HG02938 (cell line): ENCODE results near the gene PEX10.
"Not testable (repeated sequence)": the region's sequence is repeated elsewhere in the genome, so short reads cannot be mapped to it uniquely, and the experiment has no call there.

Source experiments
- ATAC-seq: cut with Tn5 transposase; IDR thresholded peaks from one replicate; pipeline ENCODE4 v1.9.1; 2021; ENCODE audit warnings: mild to moderate bottlenecking, moderate library complexity; ENCODE audit not compliant: unreplicated experiment

PEX10 gene

GRCh38 chr1:2412395-2412772, at the start of gene PEX10:
Gene PEX10, minus strand, starts transcription at chr1:2412564. Its CDS starts 62 bp downstream, at chr1:2412502.
- ATAC-seq: peak; percentile 81

DNA sequence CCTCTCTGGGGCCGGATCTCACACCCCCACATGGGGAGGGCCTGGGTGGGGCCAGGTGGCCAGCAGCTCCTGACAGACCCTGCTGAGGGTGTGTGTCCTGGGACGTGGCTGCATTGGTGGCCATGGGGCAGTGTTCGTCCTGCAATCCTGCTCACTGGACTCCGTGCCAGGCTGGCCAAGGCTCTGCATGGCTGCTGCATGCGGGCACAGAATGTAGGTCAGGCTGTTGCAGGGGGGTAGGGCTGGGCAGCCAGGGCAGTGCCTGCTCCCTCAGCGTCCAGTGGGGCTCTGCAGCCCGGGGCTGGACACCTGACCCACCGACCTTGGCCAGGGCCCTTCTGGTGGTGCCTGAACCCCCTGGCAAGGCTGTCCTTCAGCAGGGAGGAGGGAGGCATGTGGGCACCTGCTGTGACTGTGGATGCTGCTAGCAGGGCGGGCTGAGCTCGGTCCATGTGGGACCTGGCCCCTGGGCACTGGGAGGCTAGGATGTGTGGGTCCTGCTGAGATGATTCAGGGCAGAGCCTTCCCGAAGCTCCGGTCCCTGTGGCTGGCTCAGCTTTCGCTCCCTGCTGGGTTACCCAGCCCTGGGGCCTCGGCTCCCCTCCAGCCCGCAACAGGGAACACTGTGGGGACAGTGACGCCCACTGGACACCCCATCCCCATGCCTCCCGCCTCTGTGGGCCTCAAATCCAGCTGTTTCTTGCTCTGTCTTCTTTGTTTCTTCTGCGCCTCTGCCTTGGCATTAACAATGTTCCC, 48.8 kb upstream of the PEX10 start:
- no peak for ATAC-seq

DNA sequence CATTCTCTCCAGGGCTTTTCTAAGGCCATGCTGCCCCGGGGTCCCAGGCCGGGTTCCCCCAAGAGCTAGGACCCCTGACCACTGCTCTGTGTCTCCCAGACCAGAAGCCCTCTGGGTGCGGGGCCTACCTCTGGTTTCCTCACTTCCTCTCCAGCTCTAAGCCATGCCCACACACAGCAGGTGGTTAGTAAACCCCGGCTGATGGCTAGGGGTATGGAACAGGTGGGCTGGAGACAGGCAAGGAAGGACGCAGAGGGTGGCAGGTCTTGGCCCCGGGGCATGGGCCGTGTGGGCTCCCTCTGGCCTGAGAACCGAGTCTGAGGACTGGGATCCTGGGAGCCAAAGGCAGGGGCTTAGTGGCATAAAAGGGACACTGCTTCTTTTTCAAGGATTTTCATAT, 47.8 kb upstream of the PEX10 start:
- no peak for ATAC-seq

- ATAC-seq: no peak
Observed at GRCh38 chr1:2459757-2460156, 47.4 kb upstream of the PEX10 start.

- ATAC-seq: not testable (repeated sequence)
Observed at GRCh38 chr1:2459102-2459753, 46.9 kb upstream of the PEX10 start.

GRCh38 chr1:2458687-2459086, 46.3 kb upstream of the PEX10 start:
- no peak for ATAC-seq

- no peak for ATAC-seq
Observed at GRCh38 chr1:2457444-2457843, 45.1 kb upstream of the PEX10 start.

GRCh38 chr1:2455757-2456156, 43.4 kb upstream of the PEX10 start:
- ATAC-seq: no peak

DNA sequence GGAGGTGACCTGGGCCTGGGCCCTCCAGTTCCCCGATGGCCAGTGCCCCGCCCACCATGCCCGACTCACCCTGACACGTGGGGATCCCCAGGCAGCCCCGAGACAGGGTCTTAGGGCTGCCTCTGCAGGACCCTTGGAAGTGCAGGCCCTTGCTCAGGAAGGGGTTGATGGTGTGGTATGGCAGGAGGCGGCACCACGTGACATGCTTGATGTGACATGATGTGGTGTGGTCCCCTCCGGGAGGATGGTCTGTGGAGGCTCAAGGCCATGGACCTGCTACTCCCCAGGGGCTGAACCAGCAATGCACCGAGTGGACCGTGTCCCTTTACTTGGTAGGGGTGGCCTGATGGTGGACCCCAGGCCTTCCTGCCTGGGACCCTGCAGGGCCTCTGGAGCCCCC, 41.9 kb upstream of the PEX10 start:
- ATAC-seq: no peak

DNA sequence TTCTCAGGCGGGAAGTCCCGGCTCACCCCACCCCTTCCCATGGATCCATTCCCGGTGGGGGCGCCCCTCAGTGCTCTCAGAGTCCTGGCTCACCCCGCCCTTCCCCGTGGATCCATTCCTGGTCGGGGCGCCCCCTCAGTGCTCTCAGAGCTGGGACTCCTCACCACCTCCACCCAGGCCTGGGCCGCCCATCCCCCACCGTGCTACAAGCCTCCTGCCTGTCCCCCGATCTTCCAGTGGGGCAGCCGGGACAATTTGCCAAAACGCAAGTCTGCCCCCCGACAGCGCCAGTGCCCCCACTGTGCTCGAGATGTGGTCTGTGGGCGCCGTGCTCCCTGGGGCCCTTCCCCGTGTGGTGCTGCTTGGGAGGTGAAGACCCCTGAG, 40.6 kb upstream of the PEX10 start:
- no peak for ATAC-seq

DNA sequence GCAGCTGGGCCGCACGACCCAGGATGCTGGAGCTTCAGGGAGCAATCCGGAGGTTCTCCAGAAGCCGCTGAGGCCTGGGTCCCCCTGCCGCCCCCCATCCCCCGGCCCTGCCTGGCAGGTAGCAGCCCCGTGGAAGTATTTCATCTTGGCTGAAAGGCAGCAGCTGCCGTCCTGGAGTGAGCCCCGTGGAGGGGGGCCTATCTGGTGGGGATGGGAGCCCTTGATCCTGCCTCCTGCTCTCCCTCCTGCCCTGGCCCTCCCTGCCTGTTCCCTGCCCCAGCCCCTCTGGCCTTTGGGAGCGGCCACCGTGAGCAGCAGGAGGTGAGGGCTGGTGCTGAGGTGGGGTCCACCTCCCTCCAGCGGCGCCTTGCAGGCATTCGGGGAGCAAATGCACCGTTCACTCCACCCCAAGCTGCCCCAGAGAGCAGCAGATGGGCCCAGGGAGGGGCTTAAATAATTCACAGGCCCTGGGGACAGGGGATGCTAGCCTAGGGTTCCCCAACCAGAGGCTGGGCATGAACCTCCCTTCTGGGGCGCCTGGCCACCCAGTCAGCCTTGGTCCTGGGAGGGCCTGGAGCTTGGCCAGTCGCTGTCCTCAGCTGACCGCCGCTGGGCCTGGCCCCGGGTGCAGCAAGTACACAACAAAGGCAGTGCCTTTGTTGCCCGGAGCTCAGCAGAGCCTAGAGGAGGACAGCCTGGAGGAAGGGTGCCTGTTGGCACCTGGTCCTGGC, 40.0 kb upstream of the PEX10 start:
- no peak for ATAC-seq

DNA sequence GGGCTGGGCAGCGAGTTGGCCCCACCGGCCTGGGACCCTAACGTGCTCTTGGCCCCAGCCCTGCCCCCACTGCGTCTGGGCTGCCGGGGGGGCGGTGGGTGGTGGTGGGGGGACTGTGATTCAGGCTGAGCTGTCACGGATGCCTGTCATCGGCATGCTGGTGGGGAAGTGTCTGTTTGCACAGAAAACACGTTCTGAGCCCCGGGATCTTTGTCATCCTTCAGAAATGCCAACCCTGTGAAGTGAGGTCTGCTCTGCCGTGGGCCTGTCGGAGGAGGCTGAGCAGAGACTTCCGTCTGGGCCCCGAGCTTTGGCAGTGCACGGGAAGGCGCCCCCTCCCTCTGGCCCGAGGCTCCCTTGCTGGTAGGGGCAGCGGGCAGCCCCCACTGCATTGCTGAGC, 39.4 kb upstream of the PEX10 start:
- no peak for ATAC-seq

DNA sequence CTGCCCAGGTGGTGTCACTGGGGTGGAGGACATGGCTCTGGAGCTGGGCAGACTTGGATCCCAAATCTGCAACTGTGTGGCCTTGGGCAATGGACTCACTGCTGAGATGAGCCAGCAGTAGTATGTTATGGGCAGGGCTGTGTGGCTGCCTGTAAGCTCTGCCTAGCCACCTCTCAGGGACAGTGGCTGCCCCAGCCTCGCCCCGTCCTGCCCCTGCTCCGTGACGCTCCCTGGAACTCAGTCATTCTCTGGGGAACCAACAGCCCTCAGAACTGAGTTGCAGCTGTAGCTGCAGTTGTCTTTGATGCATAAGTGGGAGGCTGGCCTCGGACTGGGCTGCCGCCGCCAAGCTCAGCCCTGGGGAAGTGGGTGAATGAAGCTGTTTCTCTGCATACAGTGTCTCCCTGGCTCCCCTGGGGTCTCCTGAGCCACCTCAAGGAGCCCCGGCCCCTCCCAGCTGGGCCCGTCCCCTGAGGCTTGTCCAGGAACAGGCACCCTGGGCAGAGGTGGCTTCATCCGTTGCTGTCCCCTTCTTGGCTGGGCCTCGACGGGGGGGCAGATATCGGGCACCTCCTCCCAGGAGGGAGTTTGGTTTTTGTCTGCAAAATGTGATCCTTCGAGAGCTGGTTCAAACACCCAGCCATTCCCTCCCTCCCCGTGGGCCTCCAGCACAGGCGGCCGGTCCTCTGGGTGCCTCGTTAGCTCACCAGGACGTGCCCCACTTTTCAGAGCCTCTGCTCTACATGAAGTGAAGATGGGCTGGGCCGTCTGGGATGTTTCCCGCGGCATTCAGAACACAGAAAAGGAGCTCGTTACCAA, 37.5 kb upstream of the PEX10 start:
- no peak for ATAC-seq

GRCh38 chr1:2448098-2448445, 35.7 kb upstream of the PEX10 start:
- ATAC-seq: no peak

DNA sequence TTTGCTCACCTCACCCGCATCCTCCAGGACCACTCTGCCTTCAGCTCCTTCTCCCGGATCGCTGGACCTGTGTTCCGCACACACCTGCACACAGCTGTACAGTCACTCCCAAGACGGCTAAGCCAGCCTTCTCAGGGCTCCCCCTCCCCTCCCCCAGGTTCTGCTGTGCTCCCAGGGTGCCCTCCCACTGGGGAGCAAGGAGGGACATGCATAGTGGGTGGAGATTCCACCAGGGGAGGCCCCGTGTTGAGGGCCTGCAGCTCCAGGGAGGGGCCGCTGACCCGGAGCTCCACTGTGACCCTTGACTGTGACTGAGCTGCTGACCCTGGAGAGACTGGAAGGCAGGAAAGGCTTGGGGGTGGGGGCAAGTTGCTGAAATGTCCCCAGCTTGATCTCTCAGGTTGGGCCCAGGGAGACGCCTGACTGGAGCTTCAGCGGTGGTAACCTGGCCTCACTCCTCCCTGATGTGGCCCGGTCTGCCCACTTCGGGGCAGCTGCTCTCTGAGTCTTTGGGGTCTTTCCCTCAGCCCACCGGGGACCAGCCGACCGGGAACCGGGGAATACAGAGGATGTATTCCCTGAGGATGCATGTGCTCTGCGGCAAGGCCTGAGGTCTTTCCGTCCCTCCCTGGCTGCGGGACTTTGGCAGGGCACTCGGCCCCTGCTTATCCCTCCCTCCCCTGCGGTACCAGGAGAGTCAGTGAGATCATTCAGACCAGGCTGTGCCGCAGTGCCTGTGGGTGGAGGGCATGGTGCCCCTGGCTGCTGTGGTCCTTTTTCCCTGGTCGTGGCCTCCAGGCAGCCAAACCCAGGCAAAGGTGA, 35.1 kb upstream of the PEX10 start:
- ATAC-seq: no peak

DNA sequence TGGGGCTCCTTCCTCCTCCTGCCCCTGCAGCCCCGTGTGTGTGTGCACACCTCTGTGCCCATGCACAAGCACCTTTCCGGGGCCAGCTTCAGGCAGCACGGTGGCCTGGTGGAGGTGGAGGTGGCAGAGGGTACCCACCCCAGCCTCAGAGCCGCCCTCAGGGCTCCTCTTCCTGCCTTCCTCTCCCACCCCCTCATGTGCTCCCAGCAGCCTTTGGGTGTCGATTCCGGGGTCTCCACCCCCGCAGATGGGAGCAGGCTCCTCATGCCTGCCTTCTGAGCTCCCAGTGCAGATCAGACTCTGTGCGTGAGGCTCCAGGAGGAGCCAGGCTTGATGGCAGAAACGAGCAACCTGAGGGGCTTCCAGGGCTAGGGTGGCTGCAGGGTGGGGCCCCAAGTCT, 34.5 kb upstream of the PEX10 start:
- ATAC-seq: no peak

DNA sequence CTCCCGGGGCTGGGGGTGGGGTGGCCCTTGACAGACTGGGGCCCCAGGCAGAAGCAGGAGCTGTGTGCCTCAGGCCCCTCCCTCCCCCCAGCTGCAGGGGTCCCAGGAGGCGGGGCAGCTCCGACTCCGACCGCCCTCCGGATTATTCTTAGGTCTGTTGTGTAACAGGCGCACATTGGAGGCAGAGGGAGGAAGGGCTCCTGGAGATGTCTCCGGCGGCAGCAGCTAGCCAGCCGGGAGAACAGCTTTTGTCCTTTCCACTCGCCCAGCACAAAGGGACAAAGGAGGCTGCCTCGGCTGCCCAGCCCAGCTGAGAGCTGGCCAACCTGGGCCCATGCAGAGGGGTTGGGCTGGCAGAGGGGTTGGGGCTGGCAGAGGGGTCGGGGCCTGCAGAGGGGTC, 34.0 kb upstream of the PEX10 start:
- no peak for ATAC-seq

DNA sequence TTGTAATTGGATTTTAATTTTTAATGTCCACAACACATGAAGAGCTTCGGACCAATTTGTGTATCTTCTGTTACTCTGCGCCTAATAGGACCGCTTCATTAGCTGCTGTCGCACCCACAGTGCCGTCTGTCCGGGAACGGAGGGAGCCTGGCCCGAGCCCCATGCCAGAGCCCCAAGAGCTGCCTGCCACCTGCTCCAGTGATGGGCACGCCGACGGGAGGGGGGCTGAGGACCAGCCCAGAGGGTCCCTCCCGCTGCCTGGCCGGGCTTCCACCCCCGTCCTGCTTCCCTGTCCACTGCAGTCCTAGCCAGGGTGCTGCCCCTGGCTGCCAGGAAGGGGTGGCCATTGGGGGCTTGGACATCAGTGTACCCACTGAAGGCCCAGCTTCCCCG, 33.5 kb upstream of the PEX10 start:
- no peak for ATAC-seq

GRCh38 chr1:2445162-2445822, 32.9 kb upstream of the PEX10 start:
- no peak for ATAC-seq

GRCh38 chr1:2444138-2444591, 31.8 kb upstream of the PEX10 start:
- ATAC-seq: no peak
